Brain microvascular endothelial cell (primary cell): Measurements from ENCODE around the gene PDZRN4.

Experiments used
- DNase-seq: peaks from one replicate; pipeline ENCODE4 v3.0.0-alpha.2; 2020
- H3K27ac ChIP-seq: fragments of 250-450 bp; sonication (Bioruptor Pico); 2 replicates; pipeline ENCODE4 v1.5.1; 2020; ENCODE audit warnings: mild to moderate bottlenecking, moderate library complexity
- H3K27me3 ChIP-seq: fragments of 250-450 bp; sonication (Bioruptor Pico); replicated peaks from 2 replicates; pipeline ENCODE4 v1.5.1; 2020; ENCODE audit warnings: mild to moderate bottlenecking
- H3K36me3 ChIP-seq: fragments of 250-450 bp; sonication (Bioruptor Pico); replicated peaks from 2 replicates; pipeline ENCODE4 v1.5.1; 2020; ENCODE audit warnings: mild to moderate bottlenecking
- H3K4me3 ChIP-seq: 2 replicates; pipeline ENCODE4 v1.5.1; 2011; ENCODE audit warnings: low read depth, mild to moderate bottlenecking, control low read depth, low read length, moderate library complexity
- in situ Hi-C: cut with HindIII; loops from 2 replicates; pipeline ENCODE4 v1.10.0; 2017; ENCODE audit warnings: low sequenced_read_pairs, low pct_ligation_motif_present
- TF ChIP-seq, protein P1 (sequence below): IDR thresholded peaks from 2 replicates; pipeline ENCODE4 v1.5.1; 2011; ENCODE audit warnings: low read depth, mild to moderate bottlenecking, moderate library complexity, low read length, control low read depth, inconsistent platforms; ENCODE audit errors: missing control alignments

PDZRN4 gene

GRCh38 chr12:41486718-41487117 is 298.6 kb downstream of the PDZRN4 start:
- in situ Hi-C loops: no loop called here
- no peak overlapping the region for H3K4me3 ChIP-seq
- H3K27ac ChIP-seq: no peak overlapping the region
- TF ChIP-seq, protein P1, sequence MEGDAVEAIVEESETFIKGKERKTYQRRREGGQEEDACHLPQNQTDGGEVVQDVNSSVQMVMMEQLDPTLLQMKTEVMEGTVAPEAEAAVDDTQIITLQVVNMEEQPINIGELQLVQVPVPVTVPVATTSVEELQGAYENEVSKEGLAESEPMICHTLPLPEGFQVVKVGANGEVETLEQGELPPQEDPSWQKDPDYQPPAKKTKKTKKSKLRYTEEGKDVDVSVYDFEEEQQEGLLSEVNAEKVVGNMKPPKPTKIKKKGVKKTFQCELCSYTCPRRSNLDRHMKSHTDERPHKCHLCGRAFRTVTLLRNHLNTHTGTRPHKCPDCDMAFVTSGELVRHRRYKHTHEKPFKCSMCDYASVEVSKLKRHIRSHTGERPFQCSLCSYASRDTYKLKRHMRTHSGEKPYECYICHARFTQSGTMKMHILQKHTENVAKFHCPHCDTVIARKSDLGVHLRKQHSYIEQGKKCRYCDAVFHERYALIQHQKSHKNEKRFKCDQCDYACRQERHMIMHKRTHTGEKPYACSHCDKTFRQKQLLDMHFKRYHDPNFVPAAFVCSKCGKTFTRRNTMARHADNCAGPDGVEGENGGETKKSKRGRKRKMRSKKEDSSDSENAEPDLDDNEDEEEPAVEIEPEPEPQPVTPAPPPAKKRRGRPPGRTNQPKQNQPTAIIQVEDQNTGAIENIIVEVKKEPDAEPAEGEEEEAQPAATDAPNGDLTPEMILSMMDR: no peak
- no peaks in the 10 kb centered on the region for H3K27me3 ChIP-seq
- DNase-seq: peak; percentile 14
- H3K36me3 ChIP-seq: no peaks in the 10 kb centered on the region

- Histone ChIP-seq H3K36me3 (no peaks in the 10 kb centered on the region), H3K27me3 (no peaks in the 10 kb centered on the region), H3K4me3 (no peak overlapping the region), H3K27ac (no peak overlapping the region)
- TF ChIP-seq, protein P1: no peak
- no peak for DNase-seq
- in situ Hi-C loops: no loop called here
Observed at GRCh38 chr12:41496009-41496408, 307.9 kb downstream of the PDZRN4 start.

GRCh38 chr12:41497409-41497808 is 309.3 kb downstream of the PDZRN4 start:
- in situ Hi-C loops: no loop called here
- Histone ChIP-seq H3K27ac (no peak overlapping the region), H3K36me3 (no peaks in the 10 kb centered on the region), H3K4me3 (no peak overlapping the region), H3K27me3 (no peaks in the 10 kb centered on the region)
- TF ChIP-seq, protein P1: no peak
- DNase-seq: no peak

GRCh38 chr12:41504976-41505375 is 316.9 kb downstream of the PDZRN4 start:
- Histone ChIP-seq H3K27me3 (no peaks in the 10 kb centered on the region), H3K27ac (no peak overlapping the region), H3K4me3 (no peak overlapping the region), H3K36me3 (no peaks in the 10 kb centered on the region)
- DNase-seq: no peak
- in situ Hi-C loops: no loop called here
- TF ChIP-seq, protein P1: no peak

GRCh38 chr12:41507286-41507685 is 319.2 kb downstream of the PDZRN4 start:
- H3K4me3 ChIP-seq: no peak overlapping the region
- TF ChIP-seq, protein P1: no peak
- H3K36me3 ChIP-seq: no peaks in the 10 kb centered on the region
- DNase-seq: no peak
- no peaks in the 10 kb centered on the region for H3K27me3 ChIP-seq
- no peak overlapping the region for H3K27ac ChIP-seq
- in situ Hi-C loops: no loop called here

GRCh38 chr12:41509271-41510055 is 321.3 kb downstream of the PDZRN4 start:
- no peak overlapping the region for H3K27ac ChIP-seq
- no peak for DNase-seq
- no peaks in the 10 kb centered on the region for H3K36me3 ChIP-seq
- no peaks in the 10 kb centered on the region for H3K27me3 ChIP-seq
- no peak overlapping the region for H3K4me3 ChIP-seq
- TF ChIP-seq, protein P1: no peak
- in situ Hi-C loops: no loop called here
